AG04450 (cell line): Measurements from ENCODE around the gene SYMPK. TPM values are rescaled to one million over a fixed set of nuclear protein-coding genes. Genes with fewer than 3 reads are reported as not detected.

ENCODE experiments used
- CTCF ChIA-PET: fragments of 300-600, 350-600 bp; formaldehyde crosslinking; extraction: SDS; loops from one replicate; lab custom pipeline; 2022; ENCODE audit warnings: antibody characterized with exemption, inconsistent platforms; lab: Charles Lee
- POLR2A ChIA-PET: fragments of 350-600 bp; formaldehyde crosslinking; extraction: SDS; loops from one replicate; lab custom pipeline; 2021; ENCODE audit warnings: antibody characterized with exemption, inconsistent platforms; lab: Yijun Ruan, JAX
- DNase-seq: peaks from one replicate; pipeline ENCODE4 v3.0.0-alpha.2; 2011; ENCODE audit warnings: low read depth, low spot score
- H3K27ac ChIP-seq: one replicate; pipeline ENCODE4 v1.5.1; 2012; ENCODE audit warnings: low read depth, low read length, control low read depth
- H3K27me3 ChIP-seq: one replicate; pipeline ENCODE4 v1.6.0; 2012; ENCODE audit warnings: low read length; ENCODE audit not compliant: control insufficient read depth, insufficient read depth
- H3K4me3 ChIP-seq: 2 replicates; pipeline ENCODE4 v1.5.1; 2011; ENCODE audit warnings: mild to moderate bottlenecking, low read depth, low read length, control low read depth
- H3K9me3 ChIP-seq: 2 replicates; pipeline ENCODE4 v1.5.1; 2012; ENCODE audit warnings: low read length; ENCODE audit not compliant: control insufficient read depth, insufficient read depth
- CTCF ChIP-seq: IDR thresholded peaks from 2 replicates; pipeline ENCODE4 v1.5.1; 2011; ENCODE audit warnings: low read depth, low read length, control low read depth, inconsistent platforms
- polyA plus RNA-seq: library from polyadenylated mRNA; depleted of rRNA; stranded (reverse); fragments of >200 nt; gene quantifications from 2 replicates; pipeline ENCODE4 v1.2.3, GENCODE V29; 2011

SYMPK gene
- polyA plus RNA-seq, 1 experiment: 63.1 TPM

DNA sequence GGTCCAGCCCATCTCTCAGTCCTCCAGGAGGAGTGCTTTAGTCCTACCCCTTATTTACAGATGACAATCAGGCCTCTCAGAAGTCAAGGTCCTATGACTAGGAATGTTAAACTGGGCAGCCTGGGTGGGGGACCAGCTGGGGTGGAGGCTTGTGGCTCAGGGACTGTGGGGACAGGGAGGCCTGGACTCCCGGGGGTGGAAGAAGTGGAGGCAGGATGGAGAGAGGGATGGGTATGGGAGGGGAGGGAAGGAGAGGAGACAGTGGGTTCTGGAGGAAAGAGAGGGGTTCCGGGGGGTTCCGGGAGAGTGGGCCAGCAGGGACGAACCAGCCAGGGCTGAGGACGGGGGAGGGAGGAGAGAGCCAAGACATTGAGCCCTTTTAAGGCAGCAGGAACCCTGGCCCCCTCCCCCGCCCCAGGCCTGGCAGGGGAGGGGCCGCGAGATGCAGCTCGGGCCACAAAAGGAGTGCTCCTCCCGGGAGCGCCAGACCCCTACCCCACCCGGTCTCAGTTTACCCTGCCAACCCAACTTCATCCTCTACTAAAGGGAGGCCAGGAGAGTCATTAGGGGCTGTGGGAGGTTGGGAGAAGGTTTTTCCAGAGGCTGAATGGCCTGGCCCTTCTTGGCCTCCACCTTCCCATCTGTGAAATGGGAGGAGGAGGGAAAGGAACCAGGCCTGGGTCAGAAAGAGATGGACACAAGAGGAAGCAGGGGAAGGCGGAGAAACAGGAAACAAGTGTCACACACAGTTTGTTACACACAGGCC lies 82.3 kb downstream of the SYMPK start:
- POLR2A ChIA-PET: interaction anchor here (2.8 kb wide), 1 partner anchor 12 kb away, joined by 36 read pairs; the partner anchor contains the start of gene DMWD

GRCh38 chr19:45780146-45780447 lies 82.8 kb downstream of the SYMPK start:
- POLR2A ChIA-PET: no interaction called here
- H3K27me3 ChIP-seq: no peaks in the 10 kb centered on the region
- TF ChIP-seq CTCF: no peak
- DNase-seq: no peak
- CTCF ChIA-PET: no interaction called here
- H3K9me3 ChIP-seq: no peaks in the 10 kb centered on the region; the same call in 1 of the 2 replicates
- H3K27ac ChIP-seq: no peak overlapping the region
- H3K4me3 ChIP-seq: peak overlapping the region; percentile 62; the same call in 1 of the 2 replicates

More for the DNA sequence above, 82.3 kb downstream of the SYMPK start:
- Histone ChIP-seq H3K27me3 (no peaks in the 10 kb centered on the region), H3K27ac (no peak overlapping the region), H3K9me3 (no peaks in the 10 kb centered on the region; the same call in 1 of the 2 replicates), H3K4me3 (peak overlapping the region; percentile 62)
- DNase-seq: no peak
- no peak for TF ChIP-seq CTCF
- CTCF ChIA-PET: no interaction called here

DNA sequence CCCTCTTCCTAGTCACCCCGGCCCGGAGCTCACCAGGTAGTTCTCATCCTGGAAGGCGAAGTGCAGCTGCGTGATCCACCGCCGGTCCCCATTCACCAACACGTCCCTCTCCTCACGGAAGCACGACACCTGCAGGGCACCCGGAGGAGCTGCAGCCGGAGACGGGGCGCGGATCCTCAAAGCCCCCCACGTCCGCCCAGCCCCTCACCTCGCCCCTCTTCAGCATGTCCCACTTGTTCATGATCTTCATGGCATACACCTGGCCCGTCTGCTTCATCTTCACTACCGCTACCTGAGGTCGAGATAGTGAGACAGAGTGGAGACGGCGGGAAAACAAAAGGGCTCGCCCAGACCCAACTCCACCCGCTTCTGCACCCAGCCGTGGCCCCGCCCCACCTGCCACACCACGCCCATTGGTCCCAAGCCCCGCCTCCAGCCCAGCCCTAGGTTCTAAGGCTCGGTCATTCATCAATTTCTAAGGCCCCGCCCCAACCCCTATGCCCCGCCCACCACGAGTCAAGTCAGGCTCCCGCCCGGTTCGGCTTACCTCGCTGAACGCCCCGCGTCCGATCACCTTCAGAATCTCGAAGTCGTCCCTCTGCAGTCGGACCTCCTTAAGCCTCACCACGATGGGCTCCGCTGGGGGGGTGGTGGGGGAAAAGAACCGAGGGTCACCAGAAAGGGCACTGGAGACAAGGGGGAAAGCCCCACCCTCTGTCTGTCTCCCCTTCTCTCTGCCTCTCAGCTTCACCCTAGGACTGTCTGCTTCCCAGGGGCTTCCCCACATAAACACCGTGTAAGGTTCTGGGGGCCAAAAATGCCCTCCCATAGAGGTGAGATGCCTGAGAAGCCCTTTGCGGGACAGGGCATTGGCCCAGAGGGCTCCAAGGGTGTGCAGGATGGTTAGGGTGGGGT lies 83.5 kb downstream of the SYMPK start:
- H3K4me3 ChIP-seq: no peak overlapping the region
- CTCF ChIA-PET: no interaction called here
- no peaks in the 10 kb centered on the region; the same call in 1 of the 2 replicates for H3K9me3 ChIP-seq
- DNase-seq: no peak
- TF ChIP-seq CTCF: no peak; the same call in 1 of the 2 replicates
- POLR2A ChIA-PET: no interaction called here
- no peak overlapping the region for H3K27ac ChIP-seq
- H3K27me3 ChIP-seq: no peaks in the 10 kb centered on the region

GRCh38 chr19:45778010-45778661 lies 84.8 kb downstream of the SYMPK start:
- ChIA-PET CTCF (interaction anchor here (0.6 to 0.9 kb wide), 2 partner anchors 21 to 105 kb away, joined by 3 read pairs; no protein-coding TSS in a partner anchor), POLR2A (interaction anchor here (0.6 to 0.7 kb wide), 2 partner anchors 21 to 48 kb away, joined by 3 to 5 read pairs; partner anchors contain the start of gene FBXO46)
- Histone ChIP-seq H3K27me3 (no peaks in the 10 kb centered on the region), H3K4me3 (no peak overlapping the region), H3K27ac (no peak overlapping the region), H3K9me3 (no peaks in the 10 kb centered on the region; the same call in 1 of the 2 replicates)
- no peak for DNase-seq
- TF ChIP-seq CTCF: no peak
